ENCODE measurements around the gene AKAP6.

Gene AKAP6

DNA sequence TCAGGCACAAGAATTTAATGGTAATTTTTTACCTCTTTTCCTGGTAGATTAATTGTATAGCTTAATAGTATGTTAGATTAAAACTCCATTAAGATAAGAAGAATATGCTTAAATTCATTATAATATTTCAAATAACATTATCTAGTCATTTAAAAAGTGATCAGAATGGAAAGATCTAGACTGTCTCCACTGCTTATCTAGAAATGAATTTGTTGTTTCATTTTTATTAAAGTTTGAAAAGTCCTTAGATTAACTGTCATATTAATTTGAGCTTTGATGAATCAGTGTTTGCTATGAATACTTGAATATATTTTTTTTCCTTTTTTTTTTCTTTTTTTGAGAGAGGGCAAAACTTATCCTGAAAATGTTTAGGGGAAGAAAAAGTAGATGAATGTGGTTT, 373.0 kb downstream of the AKAP6 start:
- no peaks in the 10 kb centered on the region for H3K36me3 Mint-ChIP-seq (ENCODE audit: low read depth)
- no peak for DNase-seq (ENCODE audit: low spot score)
- no peaks in the 10 kb centered on the region for H3K9me3 Mint-ChIP-seq
- no peak overlapping the region for H3K27ac Mint-ChIP-seq
- H3K4me3 Mint-ChIP-seq, result no peak overlapping the region
- no peaks in the 10 kb centered on the region for H3K27me3 Mint-ChIP-seq (ENCODE audit: low read depth)
- no peaks in the 10 kb centered on the region for H3K4me1 Mint-ChIP-seq (ENCODE audit: low read depth)

DNA sequence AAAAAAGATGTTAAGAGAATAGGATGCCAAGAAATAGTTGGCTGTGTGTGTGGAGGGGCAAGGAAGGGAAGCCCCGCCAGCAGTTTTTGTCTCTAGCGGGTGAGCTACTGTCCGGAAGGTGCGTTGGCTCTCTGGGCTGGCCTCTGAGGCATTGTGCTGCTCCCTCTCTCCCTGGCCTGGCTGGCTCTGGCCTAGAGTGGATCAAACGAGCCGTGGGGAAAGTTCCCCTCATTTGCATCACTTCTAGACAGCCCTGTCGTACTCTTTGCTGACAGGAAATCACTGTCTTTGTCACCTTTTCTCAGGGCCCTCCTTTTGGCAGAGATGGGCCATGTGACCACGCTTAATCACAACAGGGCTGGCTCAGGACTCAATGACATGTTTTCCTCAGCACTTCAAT, 373.5 kb downstream of the AKAP6 start:
- Mint-ChIP-seq H3K27ac (no peak overlapping the region), H3K27me3 (ENCODE audit: low read depth) (no peaks in the 10 kb centered on the region), H3K4me3 (no peak overlapping the region), H3K9me3 (no peaks in the 10 kb centered on the region), H3K36me3 (ENCODE audit: low read depth) (no peaks in the 10 kb centered on the region), H3K4me1 (ENCODE audit: low read depth) (no peaks in the 10 kb centered on the region)
- no peak for DNase-seq (ENCODE audit: low spot score)

DNA sequence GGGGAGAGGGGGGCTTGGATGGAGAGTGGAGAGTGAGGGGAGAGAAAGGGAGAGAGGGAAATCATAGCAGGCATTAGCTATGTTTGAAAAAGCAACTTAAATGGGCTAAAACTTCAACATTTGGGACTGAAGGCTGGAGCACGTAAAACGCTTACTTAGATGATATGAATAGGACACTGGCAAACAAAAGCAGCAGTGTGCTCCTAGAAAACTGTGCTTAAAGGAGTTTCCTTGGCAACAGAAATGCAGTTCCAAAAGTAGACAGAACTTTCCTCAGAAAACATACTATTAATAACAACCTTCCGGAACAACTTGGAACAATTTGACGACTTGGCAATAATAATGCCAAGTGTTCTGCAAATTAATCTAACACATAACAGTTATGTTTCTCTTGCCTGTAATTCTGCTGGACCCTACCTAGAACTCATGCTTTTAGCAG, 374.1 kb downstream of the AKAP6 start:
- no peak overlapping the region for H3K4me3 Mint-ChIP-seq

DNA sequence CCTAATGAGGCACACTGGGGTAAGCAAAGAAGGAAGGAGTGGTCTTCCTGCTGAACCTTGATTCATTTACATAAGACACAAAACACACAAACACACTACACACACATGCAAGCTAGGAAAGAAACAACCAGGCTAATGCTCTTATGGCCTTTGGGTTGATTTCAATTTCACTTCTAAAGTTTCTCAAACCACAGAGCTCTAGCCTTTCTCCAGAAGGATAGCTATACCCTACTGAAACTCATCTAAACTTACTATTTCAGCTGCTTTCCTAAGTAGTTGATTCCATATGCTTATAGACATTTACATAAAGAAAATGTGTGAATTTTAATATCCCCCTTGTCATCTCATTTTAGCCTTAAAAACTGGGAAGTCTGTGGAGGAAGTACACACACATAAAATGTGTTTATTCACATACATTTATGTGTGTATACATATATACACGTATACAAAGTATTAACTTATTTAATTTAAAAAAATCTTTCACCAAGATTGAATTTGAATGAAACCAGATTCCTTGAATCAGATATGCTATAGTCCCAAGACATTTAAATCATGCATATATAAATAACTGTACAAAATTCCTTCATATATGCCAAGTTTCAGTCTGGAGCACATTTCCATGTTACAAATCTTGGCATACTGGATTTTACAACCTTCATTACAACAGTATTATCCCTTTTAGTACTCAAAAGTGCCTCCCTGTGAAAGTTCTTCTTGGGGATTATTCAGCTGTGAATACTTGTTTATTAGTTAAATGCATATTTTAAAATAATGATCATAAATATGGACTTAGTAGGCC, 377.8 kb downstream of the AKAP6 start:
- Mint-ChIP-seq H3K27ac (no peak overlapping the region), H3K9me3 (no peaks in the 10 kb centered on the region), H3K4me3 (no peak overlapping the region), H3K27me3 (ENCODE audit: low read depth) (no peaks in the 10 kb centered on the region), H3K4me1 (ENCODE audit: low read depth) (no peaks in the 10 kb centered on the region), H3K36me3 (ENCODE audit: low read depth) (no peaks in the 10 kb centered on the region)
- no peak for DNase-seq (ENCODE audit: low spot score)

More for the DNA sequence above, 374.1 kb downstream of the AKAP6 start:
- no peaks in the 10 kb centered on the region for H3K36me3 Mint-ChIP-seq (ENCODE audit: low read depth)
- no peaks in the 10 kb centered on the region for H3K9me3 Mint-ChIP-seq
- no peak overlapping the region for H3K27ac Mint-ChIP-seq
- H3K4me1 Mint-ChIP-seq (ENCODE audit: low read depth), result no peaks in the 10 kb centered on the region
- no peaks in the 10 kb centered on the region for H3K27me3 Mint-ChIP-seq (ENCODE audit: low read depth)
- DNase-seq (ENCODE audit: low spot score), result no peak

DNA sequence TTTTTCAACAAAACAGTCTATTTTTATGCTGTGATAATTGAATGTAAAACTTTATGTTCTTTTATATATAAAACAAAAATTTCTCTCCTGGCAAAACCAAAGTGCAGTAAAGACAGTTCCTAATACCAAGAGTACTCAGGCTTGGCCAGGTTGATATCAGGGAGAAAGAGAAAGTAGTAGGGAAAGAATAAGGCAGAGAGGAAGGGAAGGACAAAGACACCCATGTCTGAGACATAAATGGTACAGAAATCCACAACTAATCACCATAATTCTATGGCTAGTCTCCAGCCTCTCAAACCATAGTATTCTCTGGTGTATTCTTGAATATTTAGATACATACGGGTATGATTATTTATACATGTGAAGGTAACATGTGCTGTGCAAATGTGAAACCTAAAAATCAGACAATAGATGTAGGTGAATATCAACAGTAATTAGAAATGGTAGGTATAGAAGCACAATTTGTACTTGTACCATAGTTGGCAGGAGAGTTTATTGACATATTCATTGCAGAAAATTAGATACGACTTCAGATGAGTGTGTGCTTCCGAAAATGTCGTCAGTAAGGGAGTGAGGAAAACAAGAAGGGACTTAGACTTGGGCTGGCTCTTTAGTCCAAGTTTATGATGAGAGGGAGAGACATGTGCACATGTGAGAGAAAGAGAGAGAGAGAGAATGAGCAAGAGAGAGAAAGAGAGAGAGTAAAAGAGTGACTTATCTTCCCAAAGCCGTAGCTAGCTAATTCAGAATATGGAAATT, 378.8 kb downstream of the AKAP6 start:
- no peak for DNase-seq (ENCODE audit: low spot score)
- Mint-ChIP-seq H3K27ac (no peak overlapping the region), H3K9me3 (no peaks in the 10 kb centered on the region), H3K4me1 (ENCODE audit: low read depth) (no peaks in the 10 kb centered on the region), H3K4me3 (no peak overlapping the region), H3K27me3 (ENCODE audit: low read depth) (no peaks in the 10 kb centered on the region), H3K36me3 (ENCODE audit: low read depth) (no peaks in the 10 kb centered on the region)

DNA sequence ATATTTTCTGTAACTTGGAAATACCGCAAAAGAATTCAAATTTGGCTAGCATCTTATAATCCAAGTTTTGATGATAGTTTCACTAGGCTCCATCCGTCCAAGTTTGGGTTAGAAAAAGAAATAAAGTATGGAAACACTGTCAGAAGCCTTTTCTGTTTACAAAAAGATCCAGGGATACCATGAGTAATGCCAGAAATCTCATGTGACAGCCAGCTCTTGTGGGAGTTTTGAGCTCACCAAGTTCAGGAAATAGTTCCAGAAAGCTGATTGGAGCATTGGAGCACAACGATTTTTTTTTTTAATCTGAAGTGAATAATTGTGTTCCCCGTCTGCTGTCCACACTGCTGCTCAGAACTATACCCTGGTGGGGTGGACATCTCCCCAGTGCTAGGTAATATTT, 379.9 kb downstream of the AKAP6 start:
- H3K27me3 Mint-ChIP-seq (ENCODE audit: low read depth), result no peaks in the 10 kb centered on the region
- no peak for DNase-seq (ENCODE audit: low spot score)
- H3K4me3 Mint-ChIP-seq, result no peak overlapping the region
- H3K4me1 Mint-ChIP-seq (ENCODE audit: low read depth), result no peaks in the 10 kb centered on the region
- H3K9me3 Mint-ChIP-seq, result no peaks in the 10 kb centered on the region
- no peak overlapping the region for H3K27ac Mint-ChIP-seq
- no peaks in the 10 kb centered on the region for H3K36me3 Mint-ChIP-seq (ENCODE audit: low read depth)

DNA sequence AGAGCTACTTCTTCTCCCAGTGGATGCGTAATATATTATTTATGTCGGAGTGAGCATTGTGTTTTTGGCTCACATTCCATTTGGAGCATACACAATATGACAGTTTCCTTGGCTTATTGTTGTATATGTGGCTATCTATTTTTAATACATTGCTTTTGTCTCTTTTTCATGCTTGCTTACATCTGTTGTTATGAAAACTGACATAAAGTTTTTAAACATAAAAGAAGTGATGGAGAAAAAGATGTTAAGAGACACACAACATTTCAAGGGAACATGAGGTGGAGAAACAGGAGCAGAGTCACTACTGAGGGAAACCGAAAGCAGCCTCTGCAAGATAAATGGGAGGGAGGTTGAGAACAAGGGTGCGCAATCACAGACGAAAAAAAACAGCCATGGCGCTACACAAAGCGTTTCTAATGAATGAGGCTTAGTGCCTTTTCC, 381.2 kb downstream of the AKAP6 start:
- no peak for DNase-seq (ENCODE audit: low spot score)
- Mint-ChIP-seq H3K4me1 (ENCODE audit: low read depth) (no peaks in the 10 kb centered on the region), H3K36me3 (ENCODE audit: low read depth) (no peaks in the 10 kb centered on the region), H3K4me3 (no peak overlapping the region), H3K9me3 (no peaks in the 10 kb centered on the region), H3K27me3 (ENCODE audit: low read depth) (no peaks in the 10 kb centered on the region), H3K27ac (no peak overlapping the region)

DNA sequence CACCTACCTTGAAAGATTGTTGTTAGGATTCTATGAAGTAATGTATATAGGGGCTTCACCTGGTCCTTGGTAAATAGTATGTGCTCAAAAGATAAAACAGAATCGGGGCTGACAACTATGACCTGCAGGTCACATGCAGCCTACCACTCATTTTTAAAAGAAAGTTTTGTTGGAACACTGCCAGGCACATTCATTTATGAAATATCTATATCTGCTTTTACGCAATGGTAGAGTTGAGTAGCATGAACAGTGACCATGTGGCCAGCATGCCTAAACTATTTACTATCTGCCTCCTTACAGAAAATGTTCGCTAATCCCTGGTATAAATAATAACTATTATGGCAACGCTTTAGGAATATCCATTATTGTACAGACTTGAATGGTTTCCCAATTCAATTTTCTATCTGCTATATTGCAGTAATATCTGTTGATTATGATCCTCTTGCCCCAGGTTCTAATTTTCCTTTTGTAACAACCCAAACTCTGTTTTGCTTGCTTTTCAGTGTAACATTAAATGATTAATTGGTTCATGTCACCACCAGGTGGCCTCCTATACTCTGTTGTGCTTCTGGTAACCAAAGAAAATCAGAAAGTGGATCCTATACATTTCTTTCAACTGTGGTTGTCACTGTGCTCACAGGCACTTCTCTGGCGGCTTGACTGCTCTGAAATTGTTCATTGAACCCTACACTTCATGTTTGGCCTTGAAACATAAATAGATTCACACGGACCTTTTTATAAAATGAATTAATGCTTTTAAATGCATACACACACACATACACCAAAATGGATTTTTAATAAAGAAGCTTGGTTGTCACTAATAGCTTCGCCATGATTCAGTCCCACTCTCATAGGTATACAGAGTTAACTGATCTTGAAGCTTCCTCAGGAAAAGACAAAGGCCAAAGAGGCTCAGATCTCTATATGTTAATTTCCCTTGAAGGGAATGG, 381.9 kb downstream of the AKAP6 start:
- H3K9me3 Mint-ChIP-seq, result no peaks in the 10 kb centered on the region
- no peaks in the 10 kb centered on the region for H3K36me3 Mint-ChIP-seq (ENCODE audit: low read depth)
- no peak for DNase-seq (ENCODE audit: low spot score)
- no peaks in the 10 kb centered on the region for H3K4me1 Mint-ChIP-seq (ENCODE audit: low read depth)
- H3K4me3 Mint-ChIP-seq, result no peak overlapping the region
- no peaks in the 10 kb centered on the region for H3K27me3 Mint-ChIP-seq (ENCODE audit: low read depth)
- H3K27ac Mint-ChIP-seq, result no peak overlapping the region

DNA sequence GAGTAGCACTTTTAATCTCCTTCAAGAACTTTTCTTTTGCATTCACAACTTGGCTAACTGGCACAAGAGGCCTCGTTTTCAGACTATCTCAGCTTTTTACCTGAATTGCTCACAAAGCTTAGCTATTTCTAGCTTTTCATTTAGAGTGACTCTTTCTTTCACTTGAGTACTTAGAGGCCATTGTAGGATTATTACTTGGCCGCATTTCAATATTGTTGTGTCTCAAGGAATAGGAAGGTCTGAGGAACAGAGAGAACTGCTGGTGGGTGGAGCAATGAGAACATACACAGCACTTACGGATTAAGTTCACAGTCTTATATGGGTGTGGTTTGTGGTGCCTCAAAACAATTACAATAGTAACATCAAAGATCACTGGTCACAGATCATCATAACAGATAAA, 384.8 kb downstream of the AKAP6 start:
- Mint-ChIP-seq H3K4me3 (no peak overlapping the region), H3K4me1 (ENCODE audit: low read depth) (no peaks in the 10 kb centered on the region), H3K27ac (no peak overlapping the region), H3K36me3 (ENCODE audit: low read depth) (no peaks in the 10 kb centered on the region), H3K9me3 (no peaks in the 10 kb centered on the region), H3K27me3 (ENCODE audit: low read depth) (no peaks in the 10 kb centered on the region)
- DNase-seq (ENCODE audit: low spot score), result no peak

DNA sequence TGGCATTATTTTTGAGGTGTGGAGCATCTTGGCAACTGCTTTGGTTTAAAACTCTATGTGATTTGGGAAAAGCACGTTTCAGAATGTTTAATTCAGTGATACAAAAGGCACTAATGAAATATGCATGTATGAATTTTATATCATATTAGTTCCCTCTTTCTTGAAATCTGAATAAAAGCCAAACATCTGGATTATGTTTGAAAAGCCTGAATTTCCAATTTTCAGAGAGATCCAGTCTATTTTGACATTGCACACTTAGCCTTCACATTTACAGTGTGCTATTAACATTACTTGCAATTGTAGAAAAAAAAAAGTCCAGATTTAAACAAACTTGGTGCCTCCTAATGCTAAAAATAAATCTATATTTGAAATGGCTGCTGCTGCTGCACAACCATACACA, 390.5 kb downstream of the AKAP6 start:
- Mint-ChIP-seq H3K27ac (no peak overlapping the region), H3K4me1 (ENCODE audit: low read depth) (peaks cover 5% of the 10 kb centered on the region), H3K4me3 (no peak overlapping the region), H3K27me3 (ENCODE audit: low read depth) (no peaks in the 10 kb centered on the region), H3K36me3 (ENCODE audit: low read depth) (no peaks in the 10 kb centered on the region), H3K9me3 (no peaks in the 10 kb centered on the region)
- no peak for DNase-seq (ENCODE audit: low spot score)

DNA sequence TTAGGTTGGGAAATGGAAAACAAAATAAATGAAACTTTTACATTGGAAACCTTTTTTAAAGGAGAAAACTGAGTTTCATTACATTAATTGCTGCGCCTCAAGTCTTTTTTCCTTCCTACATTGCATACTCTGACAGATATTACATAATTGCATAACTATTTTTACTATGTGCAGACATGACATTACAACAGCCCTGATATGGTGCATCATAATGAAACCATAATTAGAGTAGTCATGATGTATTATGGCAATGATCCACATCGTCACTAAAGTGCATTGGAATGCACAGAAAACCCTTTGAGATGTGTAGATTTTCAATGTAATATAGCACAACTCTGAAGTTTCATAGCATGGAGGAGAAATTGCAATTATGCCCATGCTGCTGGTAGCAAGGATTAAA, 391.8 kb downstream of the AKAP6 start:
- Mint-ChIP-seq H3K36me3 (ENCODE audit: low read depth) (no peaks in the 10 kb centered on the region), H3K4me3 (no peak overlapping the region), H3K27ac (no peak overlapping the region), H3K9me3 (no peaks in the 10 kb centered on the region), H3K27me3 (ENCODE audit: low read depth) (no peaks in the 10 kb centered on the region), H3K4me1 (ENCODE audit: low read depth) (peaks cover 5% of the 10 kb centered on the region)
- no peak for DNase-seq (ENCODE audit: low spot score)

DNA sequence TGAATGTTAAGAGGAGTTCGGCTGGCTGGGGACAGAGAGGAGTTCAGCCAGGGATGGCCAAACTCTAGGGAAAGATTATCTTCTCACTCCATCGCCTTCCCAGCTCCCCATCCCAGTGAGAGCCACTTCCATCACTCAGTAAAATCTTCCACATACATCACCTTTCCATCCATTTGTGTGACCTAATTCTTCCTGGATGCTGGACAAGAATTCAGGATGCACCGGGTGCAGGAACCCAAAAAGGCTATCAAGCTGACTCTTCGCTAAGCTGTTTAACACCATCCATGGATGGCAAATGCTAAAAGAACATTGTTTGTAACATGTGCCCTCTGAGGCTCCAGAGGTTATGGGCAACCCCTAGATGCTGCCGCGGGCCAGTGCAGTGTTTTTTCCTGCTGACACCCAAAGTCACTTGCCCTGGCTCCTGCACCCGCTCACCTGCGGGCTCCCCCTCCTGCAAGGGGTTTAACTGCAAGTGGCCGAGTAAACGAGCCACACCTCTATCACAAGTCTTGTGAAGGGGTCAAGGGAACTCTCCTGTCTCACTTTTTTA, 393.6 kb downstream of the AKAP6 start:
- Mint-ChIP-seq H3K9me3 (no peaks in the 10 kb centered on the region), H3K27ac (no peak overlapping the region), H3K36me3 (ENCODE audit: low read depth) (no peaks in the 10 kb centered on the region), H3K27me3 (ENCODE audit: low read depth) (no peaks in the 10 kb centered on the region), H3K4me3 (no peak overlapping the region), H3K4me1 (ENCODE audit: low read depth) (peaks cover 5% of the 10 kb centered on the region)
- no peak for DNase-seq (ENCODE audit: low spot score)

DNA sequence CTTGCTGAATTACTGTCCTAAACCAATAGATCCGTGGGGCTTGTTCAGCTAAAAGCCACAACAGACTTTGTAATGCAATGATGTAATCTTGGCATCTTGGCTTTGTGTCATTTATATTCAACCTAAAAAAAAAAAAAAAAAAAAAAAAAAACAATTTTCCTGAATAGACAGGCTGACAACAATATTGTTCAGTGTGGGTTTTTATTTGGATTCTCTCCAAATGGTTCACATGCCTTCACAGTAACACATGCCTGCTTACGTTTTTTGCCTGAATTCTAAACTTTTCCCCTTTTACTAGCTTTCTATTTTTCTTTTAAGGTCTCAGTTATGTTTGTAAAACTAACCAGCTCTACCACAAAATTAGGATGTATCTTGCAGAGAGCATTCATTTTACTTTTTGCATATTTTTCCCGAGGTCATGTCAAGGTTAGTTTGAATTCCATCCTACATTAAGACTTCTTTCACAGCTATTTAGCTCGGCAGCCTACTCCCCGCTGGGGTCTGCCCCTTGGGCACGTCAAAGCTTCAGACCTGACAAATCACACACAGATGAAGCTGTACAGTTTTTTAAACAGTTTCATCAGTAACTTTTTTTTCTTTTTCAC, 395.9 kb downstream of the AKAP6 start:
- H3K4me1 Mint-ChIP-seq (ENCODE audit: low read depth), result peaks cover 5% of the 10 kb centered on the region
- no peaks in the 10 kb centered on the region for H3K36me3 Mint-ChIP-seq (ENCODE audit: low read depth)
- DNase-seq (ENCODE audit: low spot score), result no peak
- no peaks in the 10 kb centered on the region for H3K9me3 Mint-ChIP-seq
- H3K4me3 Mint-ChIP-seq, result no peak overlapping the region
- H3K27ac Mint-ChIP-seq, result no peak overlapping the region
- H3K27me3 Mint-ChIP-seq (ENCODE audit: low read depth), result no peaks in the 10 kb centered on the region
